ENCODE results near the gene FBRSL1. TPM values are rescaled to one million over a fixed set of nuclear protein-coding genes. Genes with fewer than 3 reads are reported as not detected.

FBRSL1 gene
- total and polyA plus RNA-seq, 2 of the 8 experiments (the other 6 are each of a cell fraction or from before 2014, with no cell fraction given): 18.4 to 109 TPM

DNA sequence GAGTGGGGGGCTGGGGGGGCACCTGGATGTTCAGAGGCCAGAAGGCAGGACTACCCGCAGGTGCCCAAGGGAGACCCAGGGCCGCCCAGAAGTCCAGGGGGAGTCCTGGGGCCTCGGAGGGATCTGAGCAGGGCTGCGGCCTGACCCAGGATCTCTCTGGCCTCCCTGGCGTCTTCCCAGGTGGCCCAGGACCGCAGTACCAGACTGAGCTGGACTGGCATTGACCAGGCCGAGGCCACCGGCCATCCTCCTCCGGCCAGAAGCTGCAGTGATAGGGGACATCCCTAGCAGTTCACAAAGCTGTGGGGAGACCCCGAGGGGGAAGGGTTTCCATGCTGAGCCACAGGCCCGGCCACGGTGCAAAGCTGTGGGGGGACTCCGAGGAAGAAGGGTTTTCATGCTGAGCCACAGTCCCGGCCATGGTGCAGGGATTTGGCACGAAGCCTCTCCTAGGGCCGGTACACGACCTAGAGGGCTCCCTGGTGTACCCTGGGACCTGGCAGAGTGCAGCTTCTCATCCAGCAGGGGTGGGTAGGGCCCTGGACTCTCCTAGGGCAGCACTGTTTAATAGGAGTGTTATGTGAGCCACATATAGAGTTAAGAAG, 24.4 kb downstream of the FBRSL1 start (continued):
- TF ChIP-seq, protein P1, sequence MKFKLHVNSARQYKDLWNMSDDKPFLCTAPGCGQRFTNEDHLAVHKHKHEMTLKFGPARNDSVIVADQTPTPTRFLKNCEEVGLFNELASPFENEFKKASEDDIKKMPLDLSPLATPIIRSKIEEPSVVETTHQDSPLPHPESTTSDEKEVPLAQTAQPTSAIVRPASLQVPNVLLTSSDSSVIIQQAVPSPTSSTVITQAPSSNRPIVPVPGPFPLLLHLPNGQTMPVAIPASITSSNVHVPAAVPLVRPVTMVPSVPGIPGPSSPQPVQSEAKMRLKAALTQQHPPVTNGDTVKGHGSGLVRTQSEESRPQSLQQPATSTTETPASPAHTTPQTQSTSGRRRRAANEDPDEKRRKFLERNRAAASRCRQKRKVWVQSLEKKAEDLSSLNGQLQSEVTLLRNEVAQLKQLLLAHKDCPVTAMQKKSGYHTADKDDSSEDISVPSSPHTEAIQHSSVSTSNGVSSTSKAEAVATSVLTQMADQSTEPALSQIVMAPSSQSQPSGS (IDR thresholded peaks at IDR 0.05; ENCODE audit: low read length): no peak
- TF ChIP-seq SRF (IDR thresholded peaks at IDR 0.05; ENCODE audit: low read depth, low read length): no peak
- TF ChIP-seq, protein P2, sequence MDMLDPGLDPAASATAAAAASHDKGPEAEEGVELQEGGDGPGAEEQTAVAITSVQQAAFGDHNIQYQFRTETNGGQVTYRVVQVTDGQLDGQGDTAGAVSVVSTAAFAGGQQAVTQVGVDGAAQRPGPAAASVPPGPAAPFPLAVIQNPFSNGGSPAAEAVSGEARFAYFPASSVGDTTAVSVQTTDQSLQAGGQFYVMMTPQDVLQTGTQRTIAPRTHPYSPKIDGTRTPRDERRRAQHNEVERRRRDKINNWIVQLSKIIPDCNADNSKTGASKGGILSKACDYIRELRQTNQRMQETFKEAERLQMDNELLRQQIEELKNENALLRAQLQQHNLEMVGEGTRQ (IDR thresholded peaks at IDR 0.05; ENCODE audit: low read length): no peak
- TF ChIP-seq, protein P3, sequence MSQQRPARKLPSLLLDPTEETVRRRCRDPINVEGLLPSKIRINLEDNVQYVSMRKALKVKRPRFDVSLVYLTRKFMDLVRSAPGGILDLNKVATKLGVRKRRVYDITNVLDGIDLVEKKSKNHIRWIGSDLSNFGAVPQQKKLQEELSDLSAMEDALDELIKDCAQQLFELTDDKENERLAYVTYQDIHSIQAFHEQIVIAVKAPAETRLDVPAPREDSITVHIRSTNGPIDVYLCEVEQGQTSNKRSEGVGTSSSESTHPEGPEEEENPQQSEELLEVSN (IDR thresholded peaks at IDR 0.05): no peak
- TF ChIP-seq POLR2AphosphoS5 (IDR thresholded peaks at IDR 0.05; ENCODE audit: low read depth, low read length): no peak
- no peak for TF ChIP-seq SP1 (IDR thresholded peaks at IDR 0.05; ENCODE audit: low read depth, low read length)
- TF ChIP-seq SIX5 (IDR thresholded peaks at IDR 0.05; ENCODE audit: low read depth, low read length): no peak
